T47D (cell line): Measurements from ENCODE around the gene DAB1.

Experiments
- DNase-seq, 2 experiments: peaks; one replicate each; pipeline versions ENCODE4 v3.0.0 to v3.0.0-alpha.2; 2011 to 2012; ENCODE audit warnings: low read depth in 1 of 2, low spot score in 1 of 2
- JUND ChIP-seq: IDR thresholded peaks from 2 replicates; pipeline ENCODE4 v1.6.1; 2012; ENCODE audit warnings: low read depth
- in situ Hi-C: cut with HindIII; loops from 2 replicates; pipeline ENCODE4 v1.10.0; 2016; ENCODE audit warnings: low sequenced_read_pairs, low pct_unique_long_range_greater_than_20kb

The DAB1 gene

DNA sequence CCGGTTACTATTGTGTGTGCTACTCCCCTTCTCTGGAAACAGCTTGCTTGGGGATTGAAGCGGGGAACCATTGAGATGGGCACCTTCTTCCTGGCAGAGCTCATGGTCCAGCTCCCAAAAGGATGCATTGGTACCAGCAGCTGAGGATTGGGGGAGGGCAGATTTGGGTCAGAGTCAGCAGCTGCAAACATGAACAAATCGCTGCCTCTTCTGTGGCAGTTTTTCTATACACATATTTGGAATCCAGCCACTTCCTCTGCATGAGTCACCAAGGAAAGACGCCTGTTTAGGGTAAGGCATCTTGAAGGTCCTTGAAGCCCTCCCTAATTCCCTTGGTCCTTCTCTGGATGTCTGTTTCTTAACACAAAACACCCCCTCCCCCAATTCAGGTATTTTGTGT, 104.7 kb downstream of the DAB1 start:
- no peak for TF ChIP-seq JUND
- no peak for DNase-seq

DNA sequence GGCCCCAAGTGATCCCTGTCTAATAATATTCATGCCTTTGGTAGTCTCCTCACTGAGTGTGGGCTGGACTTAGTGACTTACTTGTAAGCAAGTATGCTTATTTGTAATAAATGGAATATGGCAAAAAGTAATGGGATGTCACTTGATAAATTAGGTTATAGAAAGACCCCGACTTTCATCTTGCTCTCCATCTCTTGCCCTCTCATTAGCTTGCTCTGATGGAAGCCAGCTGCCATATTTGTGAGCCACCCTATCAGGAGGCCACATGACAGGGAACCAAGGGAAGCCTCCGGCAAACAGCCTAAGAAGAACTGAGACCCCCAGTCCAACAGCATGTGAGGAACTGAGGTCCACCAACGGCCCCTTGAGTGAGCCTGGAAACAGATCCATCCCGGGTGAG, 107.0 kb downstream of the DAB1 start:
- in situ Hi-C loops: no loop called here
- no peak for DNase-seq
- no peak for TF ChIP-seq JUND

More for the DNA sequence above, 104.7 kb downstream of the DAB1 start:
- in situ Hi-C loops: no loop called here

GRCh38 chr1:57316291-57316690, 107.6 kb downstream of the DAB1 start:
- in situ Hi-C loops: no loop called here
- TF ChIP-seq JUND: no peak
- no peak for DNase-seq

GRCh38 chr1:57312869-57313268, 111.0 kb downstream of the DAB1 start:
- no peak for TF ChIP-seq JUND
- in situ Hi-C loops: no loop called here
- no peak for DNase-seq

GRCh38 chr1:57311411-57311810, 112.4 kb downstream of the DAB1 start:
- no peak for TF ChIP-seq JUND
- no peak for DNase-seq
- in situ Hi-C loops: no loop called here

DNA sequence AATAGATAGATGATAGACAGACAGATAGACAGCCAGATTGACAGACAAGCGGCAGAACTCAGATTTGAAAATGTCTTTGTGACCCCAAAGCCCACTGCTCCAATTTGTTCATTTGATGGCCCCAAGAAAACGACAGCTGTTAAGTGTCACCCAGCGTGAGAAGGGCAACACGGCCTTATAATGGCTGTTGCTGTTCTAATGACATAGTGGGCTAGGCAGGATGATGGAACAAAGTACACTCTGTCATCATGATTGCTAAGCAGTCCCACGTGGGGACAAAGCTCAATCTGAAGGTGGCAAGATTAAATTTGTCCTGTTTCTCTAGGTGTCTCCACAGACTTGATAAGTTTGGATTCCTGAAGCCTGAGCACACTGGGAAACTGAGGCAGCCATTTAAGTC, 112.9 kb downstream of the DAB1 start:
- no peak for TF ChIP-seq JUND
- DNase-seq: no peak
- in situ Hi-C loops: no loop called here

DNA sequence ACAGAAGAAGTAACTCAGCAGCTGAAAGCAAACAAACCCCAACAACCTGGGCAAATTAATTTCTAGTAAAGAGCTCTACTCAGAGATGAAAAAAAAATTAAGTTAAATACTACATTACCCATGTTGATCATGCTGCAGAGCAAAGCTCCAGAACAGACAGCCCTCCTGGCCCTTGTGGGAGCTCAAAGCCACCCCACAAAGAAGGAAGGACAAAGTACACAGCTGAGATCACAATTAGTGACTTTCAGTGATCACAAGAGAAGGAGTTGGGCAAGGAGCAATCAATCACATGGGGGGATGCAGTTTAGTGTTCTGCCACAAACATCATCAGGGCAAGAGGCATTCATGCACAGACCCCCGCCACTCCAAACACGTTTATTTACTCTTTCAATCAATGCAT, 114.2 kb downstream of the DAB1 start:
- in situ Hi-C loops: no loop called here
- no peak for TF ChIP-seq JUND
- DNase-seq: no peak

GRCh38 chr1:57307392-57308170, 116.3 kb downstream of the DAB1 start:
- no peak for DNase-seq
- no peak for TF ChIP-seq JUND
- in situ Hi-C loops: no loop called here

GRCh38 chr1:57304591-57304990, 119.3 kb downstream of the DAB1 start:
- in situ Hi-C loops: no loop called here
- TF ChIP-seq JUND: no peak
- no peak for DNase-seq

DNA sequence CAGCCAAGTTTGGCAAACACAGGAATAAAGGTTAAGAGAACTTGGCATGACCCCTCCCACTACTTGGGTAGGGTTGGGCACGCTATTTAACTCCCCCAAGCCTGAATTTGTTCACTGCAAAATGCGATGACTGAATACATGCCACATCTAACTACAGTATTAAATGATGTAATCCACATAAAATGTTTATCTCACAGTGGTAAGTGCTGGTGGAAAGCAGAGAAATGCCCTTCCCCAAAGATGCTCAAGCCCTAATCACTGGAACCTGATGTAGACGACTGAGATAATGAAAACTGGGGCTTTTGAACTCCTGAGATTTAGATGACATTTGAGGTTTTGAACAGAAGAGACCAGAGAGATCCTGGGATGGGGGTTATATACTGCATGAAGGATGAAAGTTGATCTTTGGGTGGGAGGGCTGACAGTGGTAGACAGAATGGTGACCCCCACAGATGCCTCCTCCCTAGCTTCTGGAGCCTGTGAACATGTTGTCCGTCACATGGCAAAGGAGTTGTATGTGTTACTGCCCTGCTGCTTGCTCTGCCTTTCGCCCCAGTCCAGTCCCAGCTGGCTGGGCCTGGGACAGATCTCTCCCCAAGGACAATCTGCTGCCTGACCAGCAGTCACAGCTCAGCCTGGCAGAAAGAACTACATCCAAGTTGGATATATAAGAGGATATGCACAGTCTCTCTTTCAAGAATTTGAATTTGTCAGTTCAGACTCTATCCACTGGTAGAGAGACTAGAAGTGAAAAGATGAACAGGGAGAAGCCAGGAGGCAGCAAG, 120.9 kb downstream of the DAB1 start:
- in situ Hi-C loops: no loop called here
- DNase-seq: no peak
- no peak for TF ChIP-seq JUND

DNA sequence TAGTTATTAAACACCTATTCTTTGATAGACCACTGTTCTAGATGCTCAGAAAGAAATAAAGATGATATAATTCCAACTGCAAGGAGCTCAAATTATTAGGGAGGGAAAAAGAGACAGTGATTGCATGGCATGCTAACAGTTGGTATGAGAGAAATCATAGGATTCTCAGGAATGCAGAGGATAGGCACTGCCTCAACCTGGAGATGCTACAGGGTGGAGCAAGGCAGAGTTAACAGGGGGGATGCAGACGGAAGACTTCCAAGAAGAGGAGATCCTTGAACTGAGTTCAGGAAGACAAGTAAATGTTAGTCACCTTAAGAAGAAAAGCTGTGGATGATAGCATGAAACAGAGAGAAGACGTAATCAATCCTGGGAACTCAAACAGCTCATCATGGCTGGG, 123.7 kb downstream of the DAB1 start:
- DNase-seq: no peak
- in situ Hi-C loops: no loop called here
- no peak for TF ChIP-seq JUND

DNA sequence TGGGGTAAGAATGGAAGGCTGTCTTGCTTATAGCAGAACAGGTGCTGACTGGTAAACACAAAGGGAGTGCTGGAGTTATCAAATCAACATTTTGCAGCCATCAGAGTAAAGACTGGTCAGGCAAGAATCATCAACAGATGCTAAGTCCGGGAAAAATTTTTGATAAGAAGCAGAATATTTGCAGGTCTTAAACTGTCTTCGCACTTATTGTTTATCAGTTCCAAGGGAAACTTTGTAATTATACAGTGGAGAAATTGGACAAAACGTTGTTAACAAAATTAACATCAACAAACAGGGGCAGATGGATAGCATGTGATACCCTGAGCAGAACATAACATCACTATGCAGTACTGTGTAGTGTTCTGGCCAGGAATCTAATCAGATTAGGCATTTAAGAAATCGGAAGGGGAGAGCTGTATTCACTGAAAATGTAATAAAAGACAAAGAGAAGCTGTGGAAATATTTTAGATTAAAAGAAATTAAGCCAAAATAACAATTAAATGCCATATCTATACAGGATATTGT, 127.1 kb downstream of the DAB1 start:
- no peak for TF ChIP-seq JUND
- in situ Hi-C loops: no loop called here
- no peak for DNase-seq

DNA sequence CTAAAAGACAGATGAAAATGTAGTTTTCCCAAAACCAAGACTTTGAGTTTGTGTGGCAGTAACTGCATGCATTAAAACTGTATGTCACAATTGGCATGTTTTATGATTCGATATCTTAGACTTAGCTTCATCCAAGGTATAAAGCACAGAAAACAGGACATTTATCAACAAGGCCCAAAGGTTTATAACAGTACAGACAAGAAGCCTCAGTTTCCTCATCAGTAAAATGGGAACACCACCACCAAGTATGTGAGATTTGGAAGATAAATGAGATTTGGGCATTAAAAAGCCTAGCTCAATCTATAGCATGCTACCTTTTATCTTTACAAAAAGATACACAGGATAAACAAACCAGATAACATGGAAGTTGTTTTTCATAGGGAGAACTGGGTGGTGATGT, 128.5 kb downstream of the DAB1 start:
- no peak for DNase-seq
- in situ Hi-C loops: no loop called here
- TF ChIP-seq JUND: no peak

GRCh38 chr1:57294177-57294576, 129.7 kb downstream of the DAB1 start:
- in situ Hi-C loops: no loop called here
- DNase-seq: no peak
- no peak for TF ChIP-seq JUND
